IMR-90 (cell line): ENCODE results near the gene RINT1. TPM values are rescaled to one million over a fixed set of nuclear protein-coding genes. Genes with fewer than 3 reads are reported as not detected.
"Not testable (repeated sequence)": the region's sequence is repeated elsewhere in the genome, so short reads cannot be mapped to it uniquely, and the experiment has no call there.

ENCODE experiments used
- ATAC-seq: fragments of 200-7000 bp; cut with Tn5 transposase; 2 replicates; pipeline ENCODE4 v1.9.1; 2020; ENCODE audit warnings: low read depth, mild to moderate bottlenecking, moderate library complexity
- BruUV-seq: library from RNA; stranded (reverse); fragments of 400-500 nt; replicated peaks from 2 replicates; lab custom pipeline; 2021; lab: Mats Ljungman, UMichigan
- CTCF ChIA-PET: fragments of 300-600 bp; formaldehyde crosslinking; extraction: SDS; loops from one replicate; lab custom pipeline; 2021; ENCODE audit warnings: antibody characterized with exemption; lab: Yijun Ruan, JAX
- POLR2A ChIA-PET: fragments of 300-600 bp; sonication (Branson Sonifier 250); formaldehyde crosslinking; loops from one replicate; lab custom pipeline; 2022; ENCODE audit warnings: antibody characterized with exemption; ENCODE audit not compliant: unreplicated experiment; lab: Charles Lee
- DNase-seq: peaks from one replicate; pipeline ENCODE4 v3.0.0; 2013
- H2AFZ ChIP-seq: replicated peaks from 2 replicates; pipeline ENCODE3; 2013; ENCODE audit warnings: low read length, mild to moderate bottlenecking; ENCODE audit not compliant: poor library complexity
- H2AK5ac ChIP-seq: 2 replicates; pipeline ENCODE4 v1.6.1; 2013; ENCODE audit warnings: low read depth, low read length, inconsistent platforms
- H2AK9ac ChIP-seq: replicated peaks from 2 replicates; pipeline ENCODE3; 2013; ENCODE audit warnings: mild to moderate bottlenecking, low read depth, low read length, moderate library complexity; ENCODE audit not compliant: poor library complexity
- H2BK120ac ChIP-seq: 2 replicates; pipeline ENCODE4 v1.6.1; 2013; ENCODE audit warnings: low read depth, low read length, inconsistent platforms
- H2BK15ac ChIP-seq: 3 replicates; pipeline ENCODE4 v1.6.1; 2013; ENCODE audit warnings: low read depth, low read length, inconsistent platforms
- H2BK20ac ChIP-seq: 2 replicates; pipeline ENCODE4 v1.6.1; 2013; ENCODE audit warnings: low read depth, mild to moderate bottlenecking, inconsistent platforms, low read length, moderate library complexity
- H2BK5ac ChIP-seq: 2 replicates; pipeline ENCODE4 v1.6.1; 2013; ENCODE audit warnings: mild to moderate bottlenecking, low read depth, low read length, inconsistent platforms; ENCODE audit not compliant: poor library complexity, severe bottlenecking
- H3K14ac ChIP-seq: replicated peaks from 2 replicates; pipeline ENCODE4 v1.6.1; 2013; ENCODE audit warnings: low read depth, low read length, inconsistent platforms
- H3K18ac ChIP-seq: 2 replicates; pipeline ENCODE4 v1.6.1; 2013; ENCODE audit warnings: low read depth, low read length, control low read depth
- H3K23ac ChIP-seq: 2 replicates; pipeline ENCODE4 v1.6.1; 2013; ENCODE audit warnings: low read depth, low read length, inconsistent platforms
- H3K27ac ChIP-seq: 2 replicates; pipeline ENCODE4 v1.5.1; 2013; ENCODE audit warnings: mild to moderate bottlenecking, control low read depth, low read length; ENCODE audit not compliant: insufficient read depth
- H3K27me3 ChIP-seq: 2 replicates; pipeline ENCODE4 v1.6.1; 2013; ENCODE audit warnings: low read length; ENCODE audit not compliant: control insufficient read depth, insufficient read depth
- H3K36me3 ChIP-seq: 2 replicates; pipeline ENCODE4 v1.6.1; 2013; ENCODE audit warnings: low read length, mixed read lengths; ENCODE audit not compliant: control insufficient read depth, insufficient read depth
- H3K4ac ChIP-seq: 2 replicates; pipeline ENCODE4 v1.6.1; 2013; ENCODE audit warnings: low read depth, low read length, inconsistent platforms
- H3K4me1 ChIP-seq: 2 replicates; pipeline ENCODE4 v1.6.1; 2013; ENCODE audit warnings: low read length, mixed read lengths; ENCODE audit not compliant: control insufficient read depth, insufficient read depth
- H3K4me2 ChIP-seq: 2 replicates; pipeline ENCODE4 v1.6.1; 2013; ENCODE audit warnings: low read depth, mild to moderate bottlenecking, control low read depth, low read length, moderate library complexity
- H3K4me3 ChIP-seq: 2 replicates; pipeline ENCODE4 v1.5.1; 2013; ENCODE audit warnings: low read depth, mild to moderate bottlenecking, control low read depth, low read length, moderate library complexity; ENCODE audit not compliant: insufficient read depth
- H3K56ac ChIP-seq: 2 replicates; pipeline ENCODE4 v1.6.1; 2013; ENCODE audit warnings: low read length, inconsistent platforms; ENCODE audit not compliant: insufficient read depth; ENCODE audit errors: extremely low read depth
- H3K79me1 ChIP-seq, 2 experiments: 2 replicates each; pipeline ENCODE4 v1.6.1; 2013; ENCODE audit warnings: low read length in 2 of 2, inconsistent platforms in 1 of 2, low read depth in 1 of 2
- H3K9ac ChIP-seq: 2 replicates; pipeline ENCODE4 v1.6.1; 2013; ENCODE audit warnings: low read depth, low read length, control low read depth
- H3K9me1 ChIP-seq: 2 replicates; pipeline ENCODE4 v1.6.1; 2013; ENCODE audit warnings: low read length, inconsistent platforms; ENCODE audit not compliant: insufficient read depth
- H3K9me3 ChIP-seq: 2 replicates; pipeline ENCODE4 v1.6.1; 2013; ENCODE audit warnings: low read length; ENCODE audit not compliant: control insufficient read depth, insufficient read depth
- H4K20me1 ChIP-seq: 2 replicates; pipeline ENCODE4 v1.6.1; 2013; ENCODE audit warnings: low read length, inconsistent platforms; ENCODE audit not compliant: insufficient read depth
- H4K5ac ChIP-seq: 2 replicates; pipeline ENCODE4 v1.6.1; 2013; ENCODE audit warnings: mild to moderate bottlenecking, low read depth, low read length, control low read depth
- H4K8ac ChIP-seq, 2 experiments: 2 replicates each; pipeline ENCODE4 v1.6.1; 2013; ENCODE audit warnings: low read depth in 2 of 2, low read length in 2 of 2, control low read depth in 1 of 2, inconsistent platforms in 1 of 2
- H4K91ac ChIP-seq: 2 replicates; pipeline ENCODE4 v1.6.1; 2013; ENCODE audit warnings: low read depth, low read length, inconsistent platforms; ENCODE audit not compliant: insufficient read depth
- WGBS, 2 experiments: methylation state at CpG; one replicate each; pipeline versions ENCODE4 v1.1.5 to v1.1.7; 2013; ENCODE audit warnings: missing lambda C conversion rate in 2 of 2; ENCODE audit not compliant: insufficient read length in 1 of 2; ENCODE audit errors: extremely low coverage in 2 of 2; 5-methylcytosine and 5-hydroxymethylcytosine counted together
- dilution Hi-C: fragments of 300-500 bp; cut with HindIII; formaldehyde crosslinking; loops from one replicate; pipeline ENCODE4 v1.14.3; 2018; ENCODE audit warnings: low sequenced_read_pairs; ENCODE audit not compliant: unreplicated experiment
- in situ Hi-C: fragments of 300-500 bp; cut with MboI; formaldehyde crosslinking; loops from 3 replicates; pipeline ENCODE4 v1.14.3; 2019; ENCODE audit warnings: low sequenced_read_pairs, inconsistent platforms, mixed read lengths
- intact Hi-C: fragments of 100-400 bp; cut with micrococcal nuclease; formaldehyde crosslinking; loops from 2 replicates; pipeline ENCODE4 v1.10.0; 2022
- polyA plus RNA-seq, 3 experiments: library from polyadenylated mRNA; depleted of rRNA; stranded (reverse); fragments of >200 nt; gene quantifications; 2 replicates each; pipeline ENCODE4 v1.2.3, GENCODE V29; 2012; ENCODE audit warnings: low replicate concordance in 1 of 3
- total RNA-seq: library from RNA; depleted of rRNA; stranded (reverse); fragments of >200 nt; gene quantifications from 2 replicates; pipeline ENCODE4 v1.2.3, GENCODE V29; 2012

The RINT1 gene
- total and polyA plus RNA-seq, 2 of the 4 experiments (the other 2 are of a cell fraction) = 15.9 to 23.1 TPM

- H3K14ac ChIP-seq, H2BK120ac ChIP-seq, H4K5ac ChIP-seq, H3K4ac ChIP-seq, in situ Hi-C loops, H3K18ac ChIP-seq, H2AFZ ChIP-seq, H3K4me1 ChIP-seq, H2AK5ac ChIP-seq, H3K36me3 ChIP-seq, H3K9ac ChIP-seq, H2BK20ac ChIP-seq, H4K8ac ChIP-seq, intact Hi-C loops, POLR2A ChIA-PET, H3K23ac ChIP-seq, H2BK15ac ChIP-seq, H4K20me1 ChIP-seq, H3K9me3 ChIP-seq, DNase-seq, BruUV-seq, H4K91ac ChIP-seq, H3K4me2 ChIP-seq, H3K4me3 ChIP-seq, H2BK5ac ChIP-seq, H3K56ac ChIP-seq, H3K9me1 ChIP-seq, ATAC-seq, dilution Hi-C loops, H2AK9ac ChIP-seq, H3K27me3 ChIP-seq, H3K27ac ChIP-seq: not testable (repeated sequence)
- CTCF ChIA-PET = interaction anchor here (0.6 kb wide), 1 partner anchor 43 kb away, joined by 3 read pairs; no protein-coding TSS in a partner anchor
- H3K79me1 ChIP-seq = peaks cover 16 to 53% of the 10 kb centered on the region in 2 experiments; a peak in 3 of 4 replicates
- no CpG with 5 or more reads among the region's 7 CpGs for WGBS, 2 experiments
Measured at GRCh38 chr7:105515610-105516009, 16.4 kb upstream of the RINT1 start.
